ENCODE data around the gene SALL4.
A peak's percentile ranks its signal among the peaks of the same experiment; 100 is the strongest.
"Not testable (repeated sequence)": the region's sequence is repeated elsewhere in the genome, so short reads cannot be mapped to it uniquely, and the experiment has no call there.

Gene SALL4

GRCh38 chr20:51802170-51802751 is at the start of gene SALL4:
SALL4 (minus strand) TSS chr20:51802521; CDS start chr20:51802408, 113 bp downstream.
- DNase-seq = peak in 2 of 56 donors; percentile 3 to 4

DNA sequence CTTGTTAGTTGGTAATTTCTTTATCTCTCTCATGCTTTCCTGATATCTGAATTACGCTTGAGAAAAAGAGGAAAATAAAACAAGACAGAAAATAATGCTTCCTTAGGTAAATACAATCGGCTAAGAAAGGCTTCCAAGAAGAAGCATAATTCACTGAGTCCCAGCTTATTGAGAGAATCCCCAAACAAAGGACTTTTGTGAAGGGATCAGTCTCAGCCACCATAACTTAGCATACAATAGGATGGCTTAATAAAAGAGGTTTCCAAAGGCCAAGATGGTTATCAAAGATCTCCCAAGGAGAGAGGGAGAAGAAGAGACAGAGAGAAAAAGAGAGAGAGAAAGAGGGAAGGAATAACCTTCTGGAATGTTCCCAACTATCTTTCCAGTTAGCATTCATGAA is 46.0 kb upstream of the SALL4 start:
- no peak for DNase-seq

DNA sequence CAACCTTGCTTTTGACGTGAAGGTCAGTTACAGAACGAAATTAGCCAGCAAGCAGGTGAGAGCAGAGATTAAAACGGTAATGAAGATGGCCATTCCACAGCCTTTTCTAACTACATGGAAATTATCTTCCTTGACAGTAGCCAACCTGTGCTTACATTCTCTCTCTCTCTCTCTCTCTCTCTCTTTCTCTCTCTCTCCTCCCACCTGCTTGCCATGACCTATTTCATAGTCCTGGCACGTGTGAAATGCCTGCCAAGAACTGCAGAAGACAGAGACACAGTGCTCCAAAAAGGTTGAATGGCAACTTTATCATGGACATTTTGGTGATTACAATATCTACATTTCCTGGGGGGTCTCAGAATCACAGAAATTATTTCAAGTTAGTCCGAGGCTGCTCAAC is 38.5 kb upstream of the SALL4 start:
- DNase-seq = no peak

GRCh38 chr20:51837876-51838420 is 35.6 kb upstream of the SALL4 start:
- no peak for DNase-seq

- DNase-seq = no peak
These were observed 35.1 kb upstream of the SALL4 start for GRCh38 chr20:51837436-51837835.

DNA sequence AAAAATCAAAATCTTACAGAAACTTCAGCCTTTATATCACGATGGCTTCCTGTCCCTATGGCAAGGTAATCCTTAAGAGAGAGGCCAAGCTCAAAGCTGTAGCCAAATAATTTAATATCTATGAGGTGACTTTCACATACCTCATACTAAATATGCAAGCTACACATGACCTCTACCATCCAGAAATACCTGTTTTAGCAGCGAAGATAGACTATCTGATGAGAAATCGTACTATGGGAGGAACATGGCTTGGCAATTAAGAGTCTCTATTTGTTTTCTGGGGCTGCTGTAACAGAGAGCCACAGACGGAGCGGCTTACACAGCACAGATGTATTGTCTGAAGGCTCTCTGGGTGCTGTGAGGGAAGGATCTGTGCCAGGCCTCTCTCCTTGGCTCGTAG is 31.0 kb upstream of the SALL4 start:
- no peak for DNase-seq

DNA sequence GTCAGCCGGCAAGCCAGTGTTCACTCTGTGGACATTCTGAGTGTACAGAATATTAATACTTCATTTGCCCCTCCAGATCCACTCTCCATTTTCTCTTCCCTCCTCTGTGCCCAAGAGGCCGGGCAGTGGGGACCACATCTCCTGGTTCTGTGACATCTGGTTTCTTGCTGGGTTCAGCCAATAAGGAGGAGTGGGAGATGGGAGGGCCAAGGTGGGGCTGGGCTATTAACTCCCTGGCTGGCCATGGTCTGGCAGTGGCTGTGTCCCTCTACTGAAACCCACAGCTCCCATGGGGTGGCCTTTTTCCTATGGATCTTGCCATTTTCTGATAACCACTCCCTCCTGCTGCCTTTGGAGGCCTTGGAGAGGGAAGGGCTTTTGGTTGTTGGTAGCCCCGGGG is 30.0 kb upstream of the SALL4 start:
- DNase-seq = no peak

DNA sequence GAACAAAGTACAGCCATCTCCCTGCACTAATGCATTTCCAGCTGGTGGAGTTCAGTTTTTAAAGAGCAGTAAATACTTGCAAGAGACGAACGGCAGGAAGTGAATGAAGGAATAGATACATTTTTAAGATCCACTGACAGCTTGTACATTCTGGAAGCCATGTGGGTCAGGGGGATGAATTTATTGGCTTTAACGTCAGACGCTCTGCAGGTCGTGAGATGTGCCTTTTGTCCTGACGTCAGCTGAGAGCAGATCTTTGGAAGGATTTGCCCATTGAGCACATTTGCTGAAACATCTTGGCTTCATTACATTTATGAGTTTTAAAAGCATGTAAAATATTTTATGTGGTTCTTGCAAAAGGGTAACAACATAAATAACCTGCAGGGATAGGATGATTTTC is 29.5 kb upstream of the SALL4 start:
- DNase-seq = no peak

DNA sequence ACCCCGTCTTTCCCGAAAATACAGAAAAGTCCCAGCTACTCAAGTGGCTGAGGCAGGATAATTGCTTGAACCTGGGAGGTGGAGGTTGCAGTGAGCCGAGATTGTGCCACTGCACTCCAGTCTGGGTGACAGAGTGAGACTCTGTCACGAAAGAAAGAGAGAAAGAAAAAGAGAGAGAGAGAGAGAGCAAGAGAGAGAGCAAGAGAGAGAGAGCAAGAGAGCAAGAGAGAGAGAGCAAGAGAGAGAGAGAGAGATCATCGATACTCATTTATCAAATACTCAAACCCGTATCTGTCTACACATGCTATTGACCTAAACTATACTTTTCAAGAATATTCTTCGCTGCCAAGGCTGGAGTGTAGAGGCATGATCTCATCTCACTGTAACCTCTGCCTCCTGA is 28.2 kb upstream of the SALL4 start:
- DNase-seq = no peak

- DNase-seq = no peak
These were observed 26.4 kb upstream of the SALL4 start for GRCh38 chr20:51828762-51829161.

- DNase-seq = no peak
These were observed 24.1 kb upstream of the SALL4 start for GRCh38 chr20:51826372-51826771.

DNA sequence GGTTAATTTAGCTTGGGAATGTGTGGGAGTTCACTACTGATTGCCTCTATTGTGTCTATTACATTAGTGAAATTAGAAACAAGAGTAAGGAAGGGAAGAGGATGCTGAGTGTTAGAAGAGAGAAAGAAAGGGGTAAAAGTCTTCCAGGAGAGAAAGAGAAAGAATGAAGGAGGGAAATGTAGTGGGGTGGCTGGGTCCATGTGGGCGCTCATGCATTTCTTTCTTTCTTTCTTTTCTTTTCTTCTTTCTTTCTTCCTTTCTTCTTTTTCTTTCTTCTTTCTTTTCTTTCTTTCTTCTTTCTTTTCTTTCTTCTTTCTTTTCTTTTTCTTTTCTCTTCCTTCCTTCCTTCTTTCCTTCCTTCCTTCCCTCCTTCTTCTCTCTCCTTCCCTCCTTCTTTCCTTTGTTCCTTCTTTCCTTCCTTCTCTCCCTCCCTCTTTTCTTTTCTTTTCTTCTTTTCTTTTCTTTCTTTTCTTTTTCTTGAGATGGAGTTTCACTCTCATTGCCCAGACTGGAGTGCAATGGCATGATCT is 16.2 kb upstream of the SALL4 start:
- no peak for DNase-seq

DNA sequence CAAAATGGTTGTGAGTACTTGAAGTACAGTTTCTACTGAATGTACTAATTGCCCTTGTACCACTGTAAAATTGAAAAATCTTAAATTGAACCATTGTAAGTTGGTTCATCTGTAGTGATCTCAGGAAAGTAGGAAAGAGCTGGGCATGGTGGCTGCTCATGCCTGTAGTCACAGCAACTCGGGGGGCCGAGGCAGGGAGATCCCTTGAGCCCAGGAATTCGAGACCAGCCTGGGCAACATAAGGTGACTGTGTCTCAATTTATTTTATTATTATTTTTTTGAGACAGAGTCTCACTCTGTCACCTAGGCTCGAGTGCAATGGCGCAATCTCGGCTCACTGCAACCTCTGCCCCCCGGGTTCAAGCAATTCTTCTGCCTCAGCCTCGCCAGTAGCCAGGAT is 14.5 kb upstream of the SALL4 start:
- DNase-seq = not testable (repeated sequence)

- DNase-seq = no peak
These were observed 13.2 kb upstream of the SALL4 start for GRCh38 chr20:51815383-51816076.

DNA sequence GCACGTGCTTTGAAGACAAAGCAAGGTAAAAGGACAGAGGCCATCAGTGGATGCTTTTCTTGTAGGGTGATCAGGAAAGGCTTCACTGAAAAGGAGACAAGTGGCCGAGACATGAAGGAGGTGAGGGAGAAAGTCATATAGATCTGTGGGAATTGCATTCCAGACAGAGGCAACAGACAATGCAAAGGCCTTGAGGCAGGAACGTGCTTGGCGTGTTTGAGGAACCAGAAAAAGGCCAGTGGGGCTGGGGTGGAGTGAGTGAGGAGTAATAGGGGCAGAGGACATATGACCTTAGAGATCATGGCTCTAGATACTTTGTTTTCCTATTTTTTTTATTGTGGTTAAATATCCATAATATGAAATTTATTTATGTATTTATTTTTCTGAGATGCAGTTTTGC is 10.5 kb upstream of the SALL4 start:
- no peak for DNase-seq

DNA sequence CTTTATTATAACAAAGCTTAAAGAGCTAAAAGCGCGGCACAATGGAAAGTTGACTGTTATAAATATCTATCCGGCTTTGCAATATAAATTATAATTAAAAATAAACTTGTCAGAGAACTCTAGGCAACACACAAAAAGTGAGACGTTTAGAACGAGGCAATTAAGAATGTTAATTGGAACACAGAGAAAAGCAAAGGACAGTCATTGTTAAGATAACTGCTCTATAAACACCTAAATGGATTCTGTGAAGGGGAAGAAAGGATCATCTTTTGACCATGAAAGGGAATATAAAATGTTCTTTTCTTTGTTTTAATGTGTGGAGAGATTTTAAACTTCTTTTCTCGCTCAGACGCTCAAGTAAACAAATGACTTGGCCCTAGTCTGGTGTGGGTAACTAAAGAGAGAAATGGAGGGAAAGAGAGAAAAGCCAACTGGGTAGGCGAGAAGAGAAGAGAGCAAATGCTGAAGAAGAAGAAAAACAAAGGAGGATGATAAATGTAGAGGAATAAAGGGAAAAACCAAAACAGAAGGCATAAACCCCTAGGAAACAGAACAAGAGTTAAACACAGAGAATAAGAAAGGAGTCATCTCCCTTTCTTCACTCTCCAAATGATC is 9.3 kb upstream of the SALL4 start:
- no peak for DNase-seq

GRCh38 chr20:51811042-51811355 is 8.7 kb upstream of the SALL4 start:
- no peak for DNase-seq

DNA sequence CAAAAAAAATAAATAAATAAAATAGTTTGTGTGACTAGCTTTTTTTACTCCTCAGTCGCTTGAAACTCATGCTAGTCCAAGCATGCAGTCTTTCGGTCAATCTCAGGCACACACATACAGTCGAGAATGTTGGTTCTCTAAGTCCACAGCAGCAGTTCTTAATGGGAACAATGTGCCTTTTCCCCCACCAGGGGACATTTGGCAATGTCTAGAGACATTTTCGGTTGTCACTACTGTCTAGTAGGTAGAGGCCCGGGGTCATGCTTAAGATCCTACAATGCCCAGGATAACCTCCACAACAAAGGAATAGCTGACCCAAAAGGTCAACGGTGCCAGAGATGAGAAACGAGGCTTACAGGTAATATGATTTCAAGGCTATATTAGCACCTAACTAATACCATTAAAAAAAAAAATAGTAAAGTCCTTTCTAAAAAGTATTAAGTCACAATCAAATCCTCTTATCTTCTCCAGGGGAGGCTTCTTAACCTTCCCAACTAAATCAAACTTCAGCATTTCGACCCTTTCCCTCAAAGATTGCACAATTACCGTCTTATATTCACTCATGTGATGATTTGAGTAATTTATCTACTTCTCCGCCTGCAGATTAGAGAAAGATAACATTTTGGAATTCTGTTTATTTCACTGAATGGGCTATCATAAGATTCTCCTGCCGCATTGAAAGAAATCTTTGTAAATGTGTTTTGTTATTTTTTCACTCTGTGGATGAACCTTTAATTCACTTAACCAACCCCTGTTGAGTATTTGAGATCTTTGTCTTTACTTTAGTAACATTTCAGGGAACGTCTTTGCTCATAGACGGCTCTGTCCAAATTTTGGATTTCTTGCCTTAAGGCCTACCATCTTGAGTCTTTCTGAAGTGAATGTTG is 8.1 kb upstream of the SALL4 start:
- DNase-seq = no peak

- DNase-seq = no peak
These were observed 5.5 kb upstream of the SALL4 start for GRCh38 chr20:51807720-51808250.

- DNase-seq = no peak
These were observed 2.4 kb upstream of the SALL4 start for GRCh38 chr20:51804754-51805153.

DNA sequence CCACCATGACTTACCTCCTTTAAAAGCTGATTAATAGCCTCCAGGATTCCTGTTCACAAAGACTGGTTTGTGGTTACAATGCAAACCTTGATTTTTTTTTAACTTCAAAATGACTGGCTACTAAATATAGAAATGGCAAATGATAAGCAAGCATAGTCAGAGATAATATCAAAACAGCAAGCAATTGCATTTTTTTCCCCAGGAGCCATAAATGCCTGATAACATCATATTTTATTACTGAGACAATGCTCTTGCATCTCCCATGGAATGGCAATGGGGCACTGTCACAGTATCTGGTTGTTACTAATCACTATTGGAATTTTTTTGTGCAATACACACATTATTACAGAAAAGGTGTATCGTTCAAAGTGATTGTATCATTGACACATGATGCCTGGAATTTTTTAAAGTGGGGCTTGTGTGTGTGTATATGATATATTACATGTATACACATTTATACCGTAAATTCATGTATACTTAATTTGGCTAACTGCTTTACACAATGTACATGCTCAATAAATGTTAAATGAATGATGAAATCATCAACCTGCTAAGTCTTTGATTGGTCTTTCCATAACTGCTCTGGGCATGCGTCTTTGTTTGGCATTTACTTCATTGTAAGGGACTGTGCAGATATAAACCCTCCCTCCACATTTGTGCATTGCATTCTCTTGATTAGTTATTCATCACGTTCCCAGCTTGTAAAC is 980 bp upstream of the SALL4 start:
- no peak for DNase-seq

All from nucleus accumbens (tissue), 56 donors.